ENCODE results near the gene PCCA. TPM values are rescaled to one million over a fixed set of nuclear protein-coding genes. Genes with fewer than 3 reads are reported as not detected.
A peak's percentile ranks its signal among the peaks of the same experiment; 100 is the strongest.
"Not testable (repeated sequence)": the region's sequence is repeated elsewhere in the genome, so short reads cannot be mapped to it uniquely, and the experiment has no call there.

Gene PCCA
- polyA plus RNA-seq, 3 donors from 2014 or later, result 7.9 to 14.0 (median 11.4) TPM

DNA sequence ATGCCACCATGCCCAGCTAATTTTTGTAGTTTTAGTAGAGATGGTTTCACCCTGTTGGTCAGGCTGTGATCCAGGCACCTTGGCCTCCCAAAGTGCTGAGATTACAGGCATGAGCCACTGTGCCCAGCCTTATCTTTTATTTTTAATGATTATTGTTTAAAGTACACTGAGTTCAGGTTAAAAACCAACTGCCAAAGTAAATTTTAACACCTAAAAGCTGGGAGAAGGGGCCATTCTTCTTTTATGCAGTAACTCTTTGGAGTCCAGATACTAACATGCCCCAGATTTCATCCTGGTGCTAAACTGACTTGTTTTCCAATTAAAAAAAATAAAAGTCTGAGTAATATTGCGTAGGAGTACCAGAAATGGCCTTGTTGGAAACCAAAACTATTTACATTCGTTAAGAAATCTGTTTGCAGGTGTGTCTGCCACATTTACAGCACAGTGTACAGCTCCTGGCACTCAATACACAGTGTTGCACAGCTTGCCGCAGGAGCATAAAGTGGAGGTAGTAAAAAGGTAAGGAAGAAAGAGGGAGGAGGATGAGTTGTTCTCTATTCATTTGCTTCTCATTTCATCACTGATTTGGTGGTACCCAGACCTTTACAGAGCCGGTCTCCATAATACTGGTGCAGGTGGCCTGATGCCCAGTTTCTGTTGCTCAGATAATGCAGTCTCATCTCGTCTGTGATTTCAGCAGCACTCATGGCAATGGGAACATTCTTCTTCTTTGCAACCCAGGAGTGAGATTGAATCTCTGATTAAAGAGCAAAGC lies 108.9 kb downstream of the PCCA start:
- H3K4me3 Mint-ChIP-seq, result no peak overlapping the region
- no peak for DNase-seq
- no peaks in the 10 kb centered on the region for H3K9me3 Mint-ChIP-seq
- H3K27me3 Mint-ChIP-seq (ENCODE audit: low read depth in 3 of 3), result no peaks in the 10 kb centered on the region
- no peaks in the 10 kb centered on the region for H3K4me1 Mint-ChIP-seq
- peaks cover 0 to 6% (median 3%) of the 10 kb centered on the region in 3 donors for H3K36me3 Mint-ChIP-seq
- H3K27ac Mint-ChIP-seq, result no peak overlapping the region

DNA sequence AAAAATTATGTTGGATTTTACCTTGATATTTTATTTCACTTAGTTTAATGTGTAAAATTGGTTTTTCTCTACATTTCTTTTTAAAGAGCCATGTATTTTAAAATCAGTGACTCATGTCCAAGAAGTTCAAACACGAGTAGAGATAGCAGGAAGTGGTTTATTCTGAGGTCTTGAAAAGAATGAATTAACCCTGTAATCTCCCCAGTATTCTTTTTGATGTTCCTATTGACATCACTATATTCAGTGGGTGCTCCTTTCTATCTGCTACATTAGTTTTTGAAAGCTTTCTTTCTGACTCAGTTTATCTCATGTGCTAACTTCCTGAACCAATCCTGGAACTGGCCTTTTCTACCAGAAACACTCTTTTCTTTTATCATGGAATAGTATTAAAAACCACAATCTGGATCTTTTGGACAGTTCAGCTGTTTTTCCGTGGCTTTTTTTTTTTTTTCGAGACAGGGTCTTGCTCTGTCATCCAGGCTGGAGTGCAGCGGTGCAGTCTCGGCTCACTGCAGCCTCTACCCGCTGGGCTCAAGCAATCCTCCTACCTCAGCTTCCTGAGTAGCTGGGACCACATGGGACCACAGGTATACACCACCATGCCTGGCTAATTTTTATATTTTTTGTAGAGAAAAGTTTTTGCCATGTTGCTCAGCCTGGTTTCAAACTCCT lies 114.9 kb downstream of the PCCA start:
- H3K36me3 Mint-ChIP-seq, result peaks cover 0 to 10% (median 4%) of the 10 kb centered on the region in 3 donors
- H3K27ac Mint-ChIP-seq, result no peak overlapping the region
- H3K4me1 Mint-ChIP-seq, result peaks cover 17 to 23% of the 10 kb centered on the region in 2 donors
- peak; percentile 14 to 35 (median 23) for DNase-seq
- H3K4me3 Mint-ChIP-seq, result peak overlapping the region in 3 of 5 donors; percentile 39 to 64 (median 53)
- H3K9me3 Mint-ChIP-seq, result no peaks in the 10 kb centered on the region
- no peaks in the 10 kb centered on the region for H3K27me3 Mint-ChIP-seq (ENCODE audit: low read depth in 3 of 3)

DNA sequence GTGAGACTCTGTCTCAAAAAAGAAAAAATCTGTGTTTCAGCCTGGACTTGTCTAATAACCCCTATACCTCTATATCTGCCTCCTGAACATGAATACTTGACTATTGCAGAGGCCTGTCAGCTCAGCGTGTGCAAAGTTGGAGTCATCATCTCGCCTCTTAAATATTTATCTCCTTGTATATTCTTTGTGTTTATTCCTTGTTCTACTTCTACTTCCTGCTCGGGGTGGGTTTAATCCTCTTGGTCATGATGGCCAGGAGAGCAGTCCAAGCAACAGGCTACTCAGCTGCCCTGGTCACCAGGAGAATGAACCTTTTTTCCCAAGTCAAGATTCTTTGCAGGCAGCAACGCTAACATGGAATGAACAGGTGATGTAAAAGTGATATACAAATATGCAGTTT lies 119.1 kb downstream of the PCCA start:
- peaks cover 18 to 36% (median 35%) of the 10 kb centered on the region in 3 donors for H3K36me3 Mint-ChIP-seq

DNA sequence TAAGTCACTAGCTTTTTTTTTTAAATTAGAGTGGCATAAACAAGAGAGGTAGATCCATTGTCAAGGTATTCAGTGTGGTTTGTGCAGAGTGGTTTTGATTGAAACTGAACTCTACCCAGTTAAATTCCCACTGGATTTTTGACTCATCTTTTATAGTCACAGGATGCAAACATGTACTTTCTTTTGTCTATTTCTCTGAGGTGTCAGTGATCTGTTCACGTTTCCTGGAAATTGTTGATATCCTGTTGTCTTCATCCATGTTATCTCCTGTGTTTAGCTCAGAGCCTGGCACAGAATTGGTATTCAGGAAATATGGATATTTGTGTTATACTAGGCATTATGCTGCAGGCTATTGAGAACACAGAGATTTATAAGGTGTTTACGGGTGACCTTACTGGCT lies 119.7 kb downstream of the PCCA start:
- no peak for DNase-seq
- Mint-ChIP-seq H3K9me3 (no peaks in the 10 kb centered on the region), H3K27ac (no peak overlapping the region)

More for the DNA sequence above, 119.1 kb downstream of the PCCA start:
- H3K27me3 Mint-ChIP-seq (ENCODE audit: low read depth in 3 of 3), result no peaks in the 10 kb centered on the region
- DNase-seq, result no peak
- peaks cover 21 to 29% of the 10 kb centered on the region in 2 donors for H3K4me1 Mint-ChIP-seq
- H3K9me3 Mint-ChIP-seq, result no peaks in the 10 kb centered on the region
- H3K4me3 Mint-ChIP-seq, result no peak overlapping the region
- H3K27ac Mint-ChIP-seq, result peak overlapping the region in 1 of 6 donors; percentile 36

DNA sequence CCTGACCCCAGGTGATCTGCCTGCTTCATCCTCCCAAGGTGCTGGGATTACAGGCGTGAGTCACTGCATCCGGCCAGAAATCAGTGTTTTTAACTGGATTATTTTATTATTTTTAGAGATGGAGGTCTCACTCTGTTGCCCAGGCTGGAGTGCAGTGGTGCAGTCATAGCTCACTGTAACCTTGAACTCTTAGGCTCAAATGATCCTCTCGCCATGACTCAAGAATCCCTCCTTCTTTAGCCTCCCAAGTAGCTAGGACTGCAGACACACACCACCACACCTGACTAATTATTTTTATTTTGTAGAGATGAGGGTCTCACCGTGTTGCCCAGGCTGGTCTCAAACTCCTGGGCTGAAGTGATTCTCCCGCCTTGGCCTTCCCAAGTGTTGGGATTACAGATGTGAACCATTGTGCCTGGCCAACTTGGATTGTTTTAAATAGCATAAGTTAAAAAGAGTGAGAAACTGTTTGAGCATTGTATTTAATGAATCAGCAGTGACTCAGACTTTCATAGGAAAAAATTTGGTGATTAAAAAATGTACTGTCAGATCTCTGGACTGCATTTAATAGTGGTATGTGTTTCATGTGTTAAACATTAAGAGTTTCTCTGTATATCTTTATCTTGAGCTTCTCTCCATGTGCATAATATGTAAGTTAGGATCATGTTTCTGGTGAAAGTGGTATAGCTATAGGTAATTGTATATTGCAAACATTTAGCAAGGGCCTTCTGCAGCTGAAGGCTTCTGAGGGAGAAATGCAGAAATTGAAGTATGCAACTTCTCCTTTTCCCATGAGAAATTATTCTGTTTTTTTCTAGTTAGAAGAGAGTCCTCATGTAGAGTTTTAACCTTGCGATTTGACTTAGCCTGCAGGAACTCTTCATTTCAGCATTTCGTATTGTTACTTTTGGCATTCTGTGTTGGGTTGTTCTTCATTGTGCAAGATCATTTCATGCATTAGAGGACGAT lies 121.2 kb downstream of the PCCA start:
- no peaks in the 10 kb centered on the region for H3K27me3 Mint-ChIP-seq (ENCODE audit: low read depth in 3 of 3)
- H3K4me1 Mint-ChIP-seq, result peaks cover 7 to 9% of the 10 kb centered on the region in 2 donors
- no peaks in the 10 kb centered on the region for H3K9me3 Mint-ChIP-seq
- no peak overlapping the region for H3K4me3 Mint-ChIP-seq
- H3K27ac Mint-ChIP-seq, result no peak overlapping the region
- peaks cover 27 to 53% (median 45%) of the 10 kb centered on the region in 3 donors for H3K36me3 Mint-ChIP-seq
- no peak for DNase-seq

More for the DNA sequence above, 119.7 kb downstream of the PCCA start:
- Mint-ChIP-seq H3K4me1 (peaks cover 16 to 24% of the 10 kb centered on the region in 2 donors), H3K36me3 (peaks cover 22 to 42% (median 41%) of the 10 kb centered on the region in 3 donors), H3K4me3 (no peak overlapping the region), H3K27me3 (ENCODE audit: low read depth in 3 of 3) (no peaks in the 10 kb centered on the region)

DNA sequence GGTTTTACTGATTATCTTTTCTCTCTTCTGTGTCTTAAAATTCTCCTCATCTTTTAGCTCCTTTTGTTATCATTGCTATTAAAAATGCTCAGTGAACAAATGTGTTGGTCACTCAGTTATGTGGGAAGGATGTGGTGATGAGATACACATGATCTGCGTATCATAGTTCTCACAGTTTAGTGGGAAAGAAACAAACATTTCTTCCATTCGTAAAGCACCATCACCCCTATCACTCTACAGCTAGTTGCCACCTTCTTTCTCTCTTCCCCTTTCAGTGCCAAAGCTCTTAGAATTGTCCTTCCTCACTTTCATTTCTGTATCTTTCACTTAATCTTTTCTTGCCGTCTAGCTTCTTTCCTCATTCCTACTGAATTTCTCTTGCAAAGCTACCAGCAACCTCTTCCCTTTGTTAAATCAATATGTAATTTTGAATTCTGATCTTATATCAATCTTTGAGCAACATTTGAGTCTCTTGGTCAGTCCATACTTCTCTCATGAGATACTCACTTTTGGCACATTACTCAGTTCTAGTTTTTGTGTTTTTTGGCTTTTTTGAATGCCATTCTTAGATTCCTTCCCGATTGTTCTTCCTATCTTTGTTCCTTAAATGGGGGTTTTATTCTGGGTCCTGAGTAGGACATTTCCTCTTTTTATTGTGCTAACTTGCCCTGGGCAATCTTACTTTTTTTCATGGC lies 122.3 kb downstream of the PCCA start:
- Mint-ChIP-seq H3K9me3 (no peaks in the 10 kb centered on the region), H3K27ac (no peak overlapping the region), H3K4me3 (no peak overlapping the region), H3K36me3 (peaks cover 30 to 57% (median 50%) of the 10 kb centered on the region in 3 donors), H3K27me3 (ENCODE audit: low read depth in 3 of 3) (no peaks in the 10 kb centered on the region), H3K4me1 (peaks cover 4 to 7% of the 10 kb centered on the region in 2 donors)
- no peak for DNase-seq

DNA sequence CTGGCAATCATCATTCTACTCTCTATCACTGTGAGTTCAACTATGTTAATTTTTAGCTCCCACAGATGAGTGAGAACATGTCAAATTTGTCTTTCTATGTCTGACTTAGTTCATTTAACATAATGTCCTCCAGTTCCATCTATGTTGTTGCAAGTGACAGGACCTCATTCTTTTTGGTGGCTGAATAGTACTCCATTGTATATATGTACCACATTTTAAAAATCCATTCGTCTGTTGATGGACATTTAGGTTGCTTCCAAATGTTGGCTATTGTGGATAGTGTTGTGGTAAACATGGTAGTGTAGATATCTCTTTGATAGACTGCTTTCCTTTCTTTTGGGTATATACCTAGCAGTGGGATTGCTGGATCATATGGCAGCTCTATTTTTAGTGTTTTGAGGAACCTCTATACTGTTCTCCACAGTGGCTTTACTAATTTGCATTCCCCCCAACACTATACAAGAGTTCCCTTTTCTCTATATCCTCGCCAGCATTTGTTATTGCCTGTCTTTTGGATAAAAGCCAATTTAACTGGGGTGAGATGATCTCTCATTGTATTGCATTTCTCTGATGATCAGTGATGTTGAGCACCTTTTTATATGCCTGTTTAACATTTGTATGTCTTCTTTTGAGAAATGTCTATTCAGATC lies 124.1 kb downstream of the PCCA start:
- H3K4me3 Mint-ChIP-seq, result no peak overlapping the region
- peaks cover 0 to 1% (median 0%) of the 10 kb centered on the region in 3 donors for H3K27me3 Mint-ChIP-seq (ENCODE audit: low read depth in 3 of 3)
- peaks cover 33 to 58% (median 54%) of the 10 kb centered on the region in 3 donors for H3K36me3 Mint-ChIP-seq
- peaks cover 4 to 7% of the 10 kb centered on the region in 2 donors for H3K4me1 Mint-ChIP-seq
- H3K27ac Mint-ChIP-seq, result no peak overlapping the region
- no peak for DNase-seq
- no peaks in the 10 kb centered on the region for H3K9me3 Mint-ChIP-seq

DNA sequence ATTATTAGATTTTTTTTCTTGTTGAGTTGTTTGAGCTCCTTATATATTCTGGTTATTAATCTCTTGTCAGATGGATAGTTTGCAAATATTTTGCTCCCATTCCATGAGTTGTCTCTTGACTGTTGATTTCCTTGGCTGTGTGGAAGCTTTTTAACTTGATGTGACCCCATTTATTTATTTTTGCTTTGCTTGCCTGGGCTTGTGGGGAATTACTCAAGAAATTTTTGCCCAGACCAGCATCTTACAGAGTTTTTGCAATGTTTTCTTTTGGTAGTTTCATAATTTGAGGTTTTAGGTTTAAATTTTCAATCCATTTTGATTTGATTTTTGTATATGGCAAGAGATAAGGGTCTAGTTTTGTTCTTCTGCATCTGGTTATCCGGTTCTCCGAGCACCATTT lies 124.7 kb downstream of the PCCA start:
- Mint-ChIP-seq H3K36me3 (peaks cover 33 to 58% (median 52%) of the 10 kb centered on the region in 3 donors), H3K27ac (no peak overlapping the region)

DNA sequence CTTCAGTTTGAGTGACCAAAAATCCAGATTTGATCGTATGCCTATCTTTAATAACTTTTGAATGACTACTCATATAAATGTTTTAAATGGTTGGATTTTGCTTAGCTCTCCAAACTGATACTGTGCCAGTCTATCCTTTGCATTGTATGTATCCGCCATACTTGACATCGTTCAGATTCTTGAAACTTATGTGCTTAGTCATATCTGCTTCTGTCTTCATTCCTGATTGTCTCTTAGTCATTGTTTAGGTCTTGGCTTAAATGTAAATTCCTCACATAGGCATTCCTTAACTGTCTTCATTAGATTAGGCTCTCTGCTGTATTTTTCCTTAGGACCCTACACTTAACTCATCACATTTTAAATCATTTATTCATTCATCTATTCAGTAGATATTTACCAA lies 126.0 kb downstream of the PCCA start:
- peaks cover 0 to 1% (median 0%) of the 10 kb centered on the region in 3 donors for H3K27me3 Mint-ChIP-seq (ENCODE audit: low read depth in 3 of 3)
- no peak overlapping the region for H3K27ac Mint-ChIP-seq
- no peak for DNase-seq
- peaks cover 28 to 52% (median 50%) of the 10 kb centered on the region in 3 donors for H3K36me3 Mint-ChIP-seq
- no peaks in the 10 kb centered on the region for H3K9me3 Mint-ChIP-seq
- H3K4me1 Mint-ChIP-seq, result peaks cover 4 to 7% of the 10 kb centered on the region in 2 donors
- no peak overlapping the region for H3K4me3 Mint-ChIP-seq

More for the DNA sequence above, 124.7 kb downstream of the PCCA start:
- Mint-ChIP-seq H3K4me1 (peaks cover 4 to 7% of the 10 kb centered on the region in 2 donors), H3K4me3 (no peak overlapping the region), H3K9me3 (no peaks in the 10 kb centered on the region), H3K27me3 (ENCODE audit: low read depth in 3 of 3) (peaks cover 0 to 1% (median 0%) of the 10 kb centered on the region in 3 donors)
- DNase-seq, result no peak

DNA sequence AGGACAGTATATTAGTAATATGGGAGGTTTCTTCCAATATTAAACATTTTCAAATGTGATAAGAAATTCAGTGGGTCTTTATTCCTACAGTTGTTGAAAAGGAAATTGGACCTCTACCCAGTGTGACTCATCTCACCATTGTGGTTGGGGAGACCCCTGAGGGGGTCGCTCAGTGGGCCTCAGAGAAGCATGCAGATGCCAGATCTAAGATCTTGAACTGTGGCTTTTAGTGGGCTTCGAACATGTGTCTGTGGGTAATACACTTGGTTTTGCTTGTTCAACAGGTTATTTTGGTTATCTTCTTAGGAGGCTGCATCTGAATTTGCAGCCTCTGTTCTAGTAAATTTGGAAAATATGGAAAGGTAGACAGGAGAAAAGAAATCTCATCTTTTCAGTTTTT lies 132.3 kb downstream of the PCCA start:
- Mint-ChIP-seq H3K27me3 (ENCODE audit: low read depth in 3 of 3) (peaks cover 0 to 3% (median 0%) of the 10 kb centered on the region in 3 donors), H3K9me3 (no peaks in the 10 kb centered on the region), H3K4me3 (no peak overlapping the region), H3K27ac (no peak overlapping the region), H3K4me1 (no peaks in the 10 kb centered on the region), H3K36me3 (peaks cover 8 to 25% (median 20%) of the 10 kb centered on the region in 3 donors)
- DNase-seq, result no peak

DNA sequence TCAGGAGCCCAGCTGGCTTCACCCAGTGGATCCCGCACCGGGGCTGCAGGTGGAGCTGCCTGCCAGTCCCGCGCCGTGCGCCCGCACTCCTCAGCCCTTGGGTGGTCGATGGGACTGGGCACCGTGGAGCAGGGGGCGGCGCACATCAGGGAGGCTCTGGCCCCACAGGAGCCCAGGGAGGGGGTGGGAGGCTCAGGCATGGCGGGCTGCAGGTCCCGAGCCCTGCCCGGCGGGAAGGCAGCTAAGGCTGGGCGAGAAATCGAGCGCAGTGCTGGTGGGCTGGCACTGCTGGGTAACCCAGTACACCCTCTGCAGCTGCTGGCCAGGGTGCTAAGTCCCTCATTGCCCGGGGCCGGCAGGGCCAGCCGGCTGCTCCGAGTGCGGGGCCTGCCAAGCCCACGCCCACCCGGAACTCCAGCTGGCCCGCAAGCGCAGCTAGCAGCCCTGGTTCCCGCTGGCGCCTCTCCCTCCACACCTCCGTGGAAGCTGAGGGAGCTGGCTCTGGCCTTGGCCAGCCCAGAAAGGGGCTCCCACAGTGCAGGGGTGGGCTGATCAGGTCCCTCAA lies 135.2 kb downstream of the PCCA start:
- not testable (repeated sequence) for H3K9me3 Mint-ChIP-seq; DNase-seq; H3K4me1 Mint-ChIP-seq; H3K4me3 Mint-ChIP-seq; H3K27ac Mint-ChIP-seq; H3K27me3 Mint-ChIP-seq (ENCODE audit: low read depth in 3 of 3)
- peaks cover 5 to 21% (median 19%) of the 10 kb centered on the region in 3 donors for H3K36me3 Mint-ChIP-seq

DNA sequence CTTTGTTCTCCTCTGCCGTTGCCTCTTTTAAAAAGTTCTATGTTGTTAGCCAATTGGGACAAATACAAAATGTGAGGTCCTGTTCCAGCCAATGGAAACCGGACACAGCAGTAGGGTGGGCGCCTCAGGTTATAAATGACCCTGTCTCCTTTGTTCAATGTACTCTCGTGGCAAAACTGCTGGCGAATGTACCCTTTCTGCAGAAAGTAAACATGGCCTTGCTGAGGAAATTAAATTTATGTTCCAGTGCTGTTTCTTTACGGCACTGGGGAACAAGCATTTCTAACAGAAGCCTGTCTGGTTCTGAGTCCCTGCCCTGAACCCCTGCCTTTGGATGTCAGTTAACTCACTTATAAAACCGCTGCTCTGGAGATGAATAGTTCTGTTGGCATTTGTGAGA lies 140.7 kb downstream of the PCCA start:
- Mint-ChIP-seq H3K27me3 (ENCODE audit: low read depth in 3 of 3) (no peaks in the 10 kb centered on the region), H3K4me1 (no peaks in the 10 kb centered on the region), H3K4me3 (no peak overlapping the region), H3K36me3 (peaks cover 0 to 2% (median under 1%) of the 10 kb centered on the region in 3 donors), H3K9me3 (no peaks in the 10 kb centered on the region), H3K27ac (no peak overlapping the region)
- DNase-seq, result no peak
